H9 (cell line): Measurements from ENCODE around the gene GSTK1. TPM values are rescaled to one million over a fixed set of nuclear protein-coding genes. Genes with fewer than 3 reads are reported as not detected.

Experiments
- DNase-seq: peaks from one replicate; pipeline ENCODE4 v3.0.0-alpha.2; 2017
- H2AFZ ChIP-seq: one replicate; pipeline ENCODE4 v1.6.1; 2013; ENCODE audit warnings: mild to moderate bottlenecking, low read length, control low read depth, moderate library complexity
- H2AK5ac ChIP-seq: 2 replicates; pipeline ENCODE4 v1.6.1; 2013; ENCODE audit warnings: low read length, control low read depth, mixed read lengths; ENCODE audit not compliant: insufficient read length
- H2BK120ac ChIP-seq: one replicate; pipeline ENCODE4 v1.6.1; 2013; ENCODE audit warnings: low read depth, mild to moderate bottlenecking, low read length, control low read depth, inconsistent platforms; ENCODE audit not compliant: poor library complexity, severe bottlenecking
- H2BK12ac ChIP-seq: 2 replicates; pipeline ENCODE4 v1.6.1; 2013; ENCODE audit warnings: low read length, control low read depth, mixed read lengths, low read depth; ENCODE audit not compliant: insufficient read length
- H2BK15ac ChIP-seq: 2 replicates; pipeline ENCODE4 v1.6.1; 2013; ENCODE audit warnings: low read depth, low read length, control low read depth
- H2BK20ac ChIP-seq: one replicate; pipeline ENCODE4 v1.6.1; 2013; ENCODE audit warnings: low read depth, mild to moderate bottlenecking, low read length, control low read depth, inconsistent platforms; ENCODE audit not compliant: poor library complexity, severe bottlenecking
- H2BK5ac ChIP-seq: 2 replicates; pipeline ENCODE4 v1.6.1; 2013; ENCODE audit warnings: low read length, control low read depth, mixed read lengths; ENCODE audit not compliant: insufficient read length
- H3K14ac ChIP-seq: 2 replicates; pipeline ENCODE4 v1.6.1; 2013; ENCODE audit warnings: low read length, control low read depth; ENCODE audit not compliant: insufficient read depth
- H3K18ac ChIP-seq: 2 replicates; pipeline ENCODE4 v1.6.1; 2013; ENCODE audit warnings: low read depth, mild to moderate bottlenecking, mixed read lengths, low read length, control low read depth; ENCODE audit not compliant: insufficient read length
- H3K23ac ChIP-seq: 2 replicates; pipeline ENCODE4 v1.6.1; 2013; ENCODE audit warnings: low read length, control low read depth, mixed read lengths, low read depth; ENCODE audit not compliant: insufficient read length
- H3K23me2 ChIP-seq: 2 replicates; pipeline ENCODE4 v1.6.1; 2013; ENCODE audit warnings: low read depth, mild to moderate bottlenecking, mixed read lengths, low read length, control low read depth; ENCODE audit not compliant: insufficient read length, poor library complexity, severe bottlenecking
- H3K27ac ChIP-seq: 2 replicates; pipeline ENCODE4 v1.5.1; 2013; ENCODE audit warnings: low read length, control low read depth, mixed read lengths, low read depth; ENCODE audit not compliant: insufficient read length
- H3K27me3 ChIP-seq: 2 replicates; pipeline ENCODE4 v1.6.1; 2013; ENCODE audit warnings: low read length, control low read depth, inconsistent platforms; ENCODE audit not compliant: insufficient read depth
- H3K4ac ChIP-seq: 2 replicates; pipeline ENCODE4 v1.6.1; 2013; ENCODE audit warnings: low read depth, mild to moderate bottlenecking, control low read depth, inconsistent platforms, low read length, moderate library complexity
- H3K4me1 ChIP-seq: 2 replicates; pipeline ENCODE4 v1.6.1; 2013; ENCODE audit warnings: low read length, control low read depth, inconsistent platforms; ENCODE audit not compliant: insufficient read depth
- H3K4me2 ChIP-seq: 2 replicates; pipeline ENCODE4 v1.6.1; 2013; ENCODE audit warnings: low read length, control low read depth, mixed read lengths; ENCODE audit not compliant: insufficient read length, insufficient read depth
- H3K56ac ChIP-seq: 2 replicates; pipeline ENCODE4 v1.6.1; 2013; ENCODE audit warnings: low read depth, mild to moderate bottlenecking, mixed read lengths, low read length, control low read depth; ENCODE audit not compliant: insufficient read length
- H3K79me1 ChIP-seq: 2 replicates; pipeline ENCODE4 v1.6.1; 2013; ENCODE audit warnings: low read depth, mild to moderate bottlenecking, moderate library complexity, low read length, control low read depth, inconsistent platforms; ENCODE audit not compliant: insufficient read depth, poor library complexity, severe bottlenecking
- H3K79me2 ChIP-seq: 2 replicates; pipeline ENCODE4 v1.6.1; 2013; ENCODE audit warnings: low read length, control low read depth, inconsistent platforms; ENCODE audit not compliant: insufficient read depth
- H3K9ac ChIP-seq: 2 replicates; pipeline ENCODE4 v1.6.1; 2013; ENCODE audit warnings: low read length, control low read depth, mixed read lengths; ENCODE audit not compliant: insufficient read length; ENCODE audit errors: extremely low read depth
- H3K9me3 ChIP-seq: one replicate; pipeline ENCODE4 v1.6.1; 2013; ENCODE audit warnings: low read depth, low read length, inconsistent platforms; ENCODE audit not compliant: control insufficient read depth
- H3T11ph ChIP-seq: one replicate; pipeline ENCODE4 v1.6.1; 2013; ENCODE audit warnings: mild to moderate bottlenecking, low read length, control low read depth, inconsistent platforms
- H4K20me1 ChIP-seq: one replicate; pipeline ENCODE4 v1.6.1; 2013; ENCODE audit not compliant: control insufficient read depth, insufficient read length, insufficient read depth
- H4K5ac ChIP-seq: 2 replicates; pipeline ENCODE4 v1.6.1; 2013; ENCODE audit warnings: low read depth, mild to moderate bottlenecking, mixed read lengths, low read length, control low read depth; ENCODE audit not compliant: insufficient read length
- H4K8ac ChIP-seq: replicated peaks from 2 replicates; pipeline ENCODE4 v1.6.1; 2013; ENCODE audit warnings: low read length, control low read depth, mixed read lengths, low read depth; ENCODE audit not compliant: insufficient read length
- H4K91ac ChIP-seq: 2 replicates; pipeline ENCODE4 v1.6.1; 2013; ENCODE audit warnings: low read depth, mild to moderate bottlenecking, moderate library complexity, mixed read lengths, low read length, control low read depth; ENCODE audit not compliant: insufficient read length
- H3K27ac Mint-ChIP-seq, 3 experiments: 2 replicates in 2 of 3; 3 replicates in 1 of 3; pipeline ENCODE4 v1.8.0; 2020 to 2021; ENCODE audit warnings: mixed read lengths in 3 of 3, mild to moderate bottlenecking in 1 of 3, moderate library complexity in 1 of 3
- H3K27me3 Mint-ChIP-seq: 2 replicates; pipeline ENCODE4 v1.8.0; 2021; ENCODE audit warnings: low read depth, mild to moderate bottlenecking, moderate library complexity, mixed read lengths
- H3K36me3 Mint-ChIP-seq, 3 experiments: 2 replicates in 2 of 3; 3 replicates in 1 of 3; pipeline ENCODE4 v1.8.0; 2020 to 2021; ENCODE audit warnings: low read depth in 3 of 3, mixed read lengths in 3 of 3; ENCODE audit not compliant: insufficient read depth in 1 of 3
- H3K4me1 Mint-ChIP-seq, 2 experiments: 2 replicates each; pipeline ENCODE4 v1.8.0; 2020; ENCODE audit warnings: mixed read lengths in 2 of 2
- H3K4me3 Mint-ChIP-seq, 2 experiments: 2 replicates in 1 of 2; 3 replicates in 1 of 2; pipeline ENCODE4 v1.8.0; 2020 to 2021; ENCODE audit warnings: mild to moderate bottlenecking in 2 of 2, mixed read lengths in 2 of 2, moderate library complexity in 1 of 2
- H3K9me3 Mint-ChIP-seq, 2 experiments: 2 replicates in 1 of 2; 3 replicates in 1 of 2; pipeline ENCODE4 v1.8.0; 2020; ENCODE audit warnings: mild to moderate bottlenecking in 2 of 2, mixed read lengths in 2 of 2, moderate library complexity in 1 of 2
- WGBS: extraction: QIAGEN DNeasy Blood & Tissue Kit; methylation state at CpG from one replicate; pipeline ENCODE4 v1.1.7; 2013; ENCODE audit warnings: missing lambda C conversion rate, low lambda C conversion rate, mixed read lengths; ENCODE audit not compliant: insufficient read length; ENCODE audit errors: extremely low coverage; 5-methylcytosine and 5-hydroxymethylcytosine counted together
- total RNA-seq: library from RNA; stranded (reverse); gene quantifications from 2 replicates; pipeline ENCODE4 v1.2.1, GENCODE V29; 2021
- TF ChIP-seq, protein P1 (sequence below): fragments of 200-600 bp; sonication (generic); conservative IDR thresholded peaks from 3 replicates; pipeline ENCODE4 v1.8.0; 2021; ENCODE audit warnings: antibody characterized with exemption, mild to moderate bottlenecking

Gene GSTK1
- total RNA-seq, 1 experiment from 2014 or later: 36.1 TPM

DNA sequence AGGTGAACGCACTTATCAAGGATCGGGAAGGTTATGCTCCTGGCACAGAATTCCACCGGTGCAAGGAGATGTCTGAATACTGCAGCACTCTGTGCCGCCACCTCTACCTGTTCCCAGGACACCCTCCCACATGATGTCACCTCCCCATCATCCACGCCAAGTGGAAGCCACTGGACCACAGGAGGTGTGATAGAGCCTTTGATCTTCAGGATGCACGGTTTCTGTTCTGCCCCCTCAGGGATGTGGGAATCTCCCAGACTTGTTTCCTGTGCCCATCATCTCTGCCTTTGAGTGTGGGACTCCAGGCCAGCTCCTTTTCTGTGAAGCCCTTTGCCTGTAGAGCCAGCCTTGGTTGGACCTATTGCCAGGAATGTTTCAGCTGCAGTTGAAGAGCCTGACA, 41.7 kb downstream of the GSTK1 start:
- H3K4me2 ChIP-seq: no peak overlapping the region
- Mint-ChIP-seq H3K4me1 (no peaks in the 10 kb centered on the region), H3K4me3 (no peak overlapping the region), H3K9me3 (no peaks in the 10 kb centered on the region), H3K27me3 (no peaks in the 10 kb centered on the region; the same call in 1 of the 2 replicates), H3K27ac (no peak overlapping the region), H3K36me3 (peaks cover 64 to 89% (median 87%) of the 10 kb centered on the region in 3 experiments)
- WGBS: no CpG with 5 or more reads among the region's 6 CpGs
- no peak overlapping the region for H2AFZ ChIP-seq
- H3K9ac ChIP-seq: no peak overlapping the region
- H2BK20ac ChIP-seq: no peak overlapping the region
- H4K8ac ChIP-seq: no peak overlapping the region
- no peak overlapping the region for H2BK120ac ChIP-seq
- no peaks in the 10 kb centered on the region for H3K79me1 ChIP-seq
- no peak overlapping the region for H3K18ac ChIP-seq
- H3K14ac ChIP-seq: no peak overlapping the region
- no peak overlapping the region for H3K4ac ChIP-seq
- no peak overlapping the region for H3K27ac ChIP-seq
- H3K27me3 ChIP-seq: no peaks in the 10 kb centered on the region
- no peak overlapping the region for H4K5ac ChIP-seq
- H2BK15ac ChIP-seq: no peak overlapping the region
- no peak overlapping the region for H2BK12ac ChIP-seq
- H2AK5ac ChIP-seq: no peak overlapping the region
- TF ChIP-seq, protein P1, sequence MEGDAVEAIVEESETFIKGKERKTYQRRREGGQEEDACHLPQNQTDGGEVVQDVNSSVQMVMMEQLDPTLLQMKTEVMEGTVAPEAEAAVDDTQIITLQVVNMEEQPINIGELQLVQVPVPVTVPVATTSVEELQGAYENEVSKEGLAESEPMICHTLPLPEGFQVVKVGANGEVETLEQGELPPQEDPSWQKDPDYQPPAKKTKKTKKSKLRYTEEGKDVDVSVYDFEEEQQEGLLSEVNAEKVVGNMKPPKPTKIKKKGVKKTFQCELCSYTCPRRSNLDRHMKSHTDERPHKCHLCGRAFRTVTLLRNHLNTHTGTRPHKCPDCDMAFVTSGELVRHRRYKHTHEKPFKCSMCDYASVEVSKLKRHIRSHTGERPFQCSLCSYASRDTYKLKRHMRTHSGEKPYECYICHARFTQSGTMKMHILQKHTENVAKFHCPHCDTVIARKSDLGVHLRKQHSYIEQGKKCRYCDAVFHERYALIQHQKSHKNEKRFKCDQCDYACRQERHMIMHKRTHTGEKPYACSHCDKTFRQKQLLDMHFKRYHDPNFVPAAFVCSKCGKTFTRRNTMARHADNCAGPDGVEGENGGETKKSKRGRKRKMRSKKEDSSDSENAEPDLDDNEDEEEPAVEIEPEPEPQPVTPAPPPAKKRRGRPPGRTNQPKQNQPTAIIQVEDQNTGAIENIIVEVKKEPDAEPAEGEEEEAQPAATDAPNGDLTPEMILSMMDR: no peak
- H4K20me1 ChIP-seq: no peaks in the 10 kb centered on the region
- H3K23me2 ChIP-seq: no peaks in the 10 kb centered on the region
- H4K91ac ChIP-seq: no peak overlapping the region
- no peak overlapping the region for H2BK5ac ChIP-seq
- no peak overlapping the region for H3K23ac ChIP-seq
- no peaks in the 10 kb centered on the region for H3K9me3 ChIP-seq
- DNase-seq: no peak
- H3K4me1 ChIP-seq: no peaks in the 10 kb centered on the region
- no peak overlapping the region for H3K56ac ChIP-seq
- no peaks in the 10 kb centered on the region for H3K79me2 ChIP-seq
- no peak overlapping the region for H3T11ph ChIP-seq
